ENCODE data around the gene DALRD3.

The DALRD3 gene, protein sequence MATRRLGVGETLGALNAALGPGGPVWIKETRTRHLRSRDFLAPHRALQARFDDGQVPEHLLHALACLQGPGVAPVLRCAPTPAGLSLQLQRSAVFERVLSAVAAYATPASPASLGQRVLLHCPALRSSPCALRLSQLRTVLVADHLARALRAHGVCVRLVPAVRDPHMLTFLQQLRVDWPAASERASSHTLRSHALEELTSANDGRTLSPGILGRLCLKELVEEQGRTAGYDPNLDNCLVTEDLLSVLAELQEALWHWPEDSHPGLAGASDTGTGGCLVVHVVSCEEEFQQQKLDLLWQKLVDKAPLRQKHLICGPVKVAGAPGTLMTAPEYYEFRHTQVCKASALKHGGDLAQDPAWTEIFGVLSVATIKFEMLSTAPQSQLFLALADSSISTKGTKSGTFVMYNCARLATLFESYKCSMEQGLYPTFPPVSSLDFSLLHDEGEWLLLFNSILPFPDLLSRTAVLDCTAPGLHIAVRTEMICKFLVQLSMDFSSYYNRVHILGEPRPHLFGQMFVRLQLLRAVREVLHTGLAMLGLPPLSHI

DNA sequence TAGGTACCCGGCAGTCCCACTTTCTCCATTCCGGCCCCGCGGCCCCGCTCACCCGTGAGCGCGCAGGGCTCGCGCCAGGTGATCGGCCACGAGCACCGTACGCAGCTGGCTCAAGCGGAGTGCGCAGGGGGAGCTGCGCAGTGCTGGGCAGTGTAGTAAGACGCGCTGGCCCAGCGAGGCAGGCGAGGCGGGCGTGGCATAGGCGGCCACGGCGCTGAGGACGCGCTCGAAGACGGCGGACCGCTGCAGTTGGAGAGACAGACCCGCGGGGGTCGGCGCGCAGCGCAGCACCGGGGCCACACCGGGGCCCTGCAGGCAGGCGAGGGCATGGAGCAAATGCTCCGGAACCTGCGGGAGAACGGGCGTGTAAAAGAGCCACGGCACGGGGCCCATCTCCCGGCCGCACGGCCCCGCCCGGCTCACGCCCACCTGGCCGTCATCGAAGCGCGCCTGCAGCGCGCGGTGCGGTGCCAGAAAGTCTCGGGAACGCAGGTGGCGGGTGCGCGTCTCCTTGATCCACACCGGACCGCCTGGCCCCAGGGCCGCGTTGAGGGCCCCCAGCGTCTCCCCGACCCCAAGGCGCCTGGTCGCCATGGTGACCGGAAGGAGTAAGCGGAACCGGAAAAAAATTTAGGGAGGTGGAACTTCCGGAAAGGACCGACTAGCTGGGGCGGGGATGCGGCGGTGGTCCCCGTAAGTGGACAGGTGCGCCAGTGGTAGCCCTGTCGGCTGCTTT is at the start of gene DALRD3:
Gene DALRD3 (minus strand): TSS at position 610 of the 736 bp plus-strand sequence. CDS start 16 bp downstream, at position 594.
- DNase-seq = peak; percentile 39 to 67 (median 54)

DNA sequence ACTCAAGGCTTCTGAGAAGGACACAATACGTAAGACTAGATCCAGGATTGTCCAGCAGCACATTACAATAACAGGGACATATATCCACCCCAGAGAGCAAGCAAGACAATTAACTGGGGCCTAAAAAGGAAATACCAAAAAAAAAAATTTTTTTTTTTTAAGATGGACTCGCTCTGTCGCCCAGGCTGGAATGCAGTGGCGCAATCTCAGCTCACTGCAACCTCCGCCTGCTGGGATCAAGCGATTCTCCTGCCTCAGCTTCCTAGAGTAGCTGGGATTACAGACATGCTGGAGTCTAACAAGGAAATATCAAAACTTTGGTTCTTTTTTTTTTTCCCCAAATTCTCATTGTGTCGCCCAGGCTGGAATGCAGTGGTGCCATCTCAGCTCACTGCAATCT is 39.6 kb upstream of the DALRD3 start:
- no peak for DNase-seq

GRCh38 chr3:49057268-49057667 is 38.9 kb upstream of the DALRD3 start:
- no peak for DNase-seq

- no peak for DNase-seq
These were observed 36.0 kb upstream of the DALRD3 start for GRCh38 chr3:49054344-49054862.

- no peak for DNase-seq
These were observed 35.2 kb upstream of the DALRD3 start for GRCh38 chr3:49053543-49053942.

GRCh38 chr3:49035281-49035680 is 16.9 kb upstream of the DALRD3 start:
- DNase-seq = no peak

GRCh38 chr3:49034650-49035049 is 16.3 kb upstream of the DALRD3 start:
- no peak for DNase-seq

DNA sequence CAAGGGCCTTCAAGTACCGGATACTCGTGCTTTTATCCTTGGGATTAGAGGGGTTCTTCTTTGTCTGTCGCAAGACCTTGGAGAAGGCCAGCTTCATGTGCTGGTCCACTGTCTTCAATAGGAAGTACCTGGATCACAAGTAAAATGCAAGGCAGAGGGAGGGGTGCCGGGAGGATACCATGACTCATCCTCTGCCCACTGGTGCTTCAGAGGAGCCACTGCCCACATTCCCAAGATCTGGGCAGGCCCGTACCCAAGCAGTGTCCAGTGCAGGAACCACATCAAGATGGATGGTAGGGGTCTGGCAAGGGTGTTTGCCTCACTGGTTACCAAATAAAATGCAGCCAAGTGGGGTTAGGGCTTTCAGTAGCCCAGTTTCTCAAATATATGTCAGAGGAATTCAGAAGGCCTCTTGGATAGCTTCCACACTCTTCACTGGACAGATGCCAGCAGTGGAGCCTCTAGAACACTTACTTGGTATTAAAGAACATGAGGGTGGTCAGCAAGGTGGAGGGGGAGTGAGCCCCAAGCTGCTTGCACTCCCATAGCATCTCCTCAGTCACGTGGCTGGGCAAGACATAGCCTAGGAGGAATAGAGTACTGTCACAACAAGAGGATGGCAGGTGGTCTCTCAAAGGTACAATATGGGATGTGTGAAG is 14.4 kb upstream of the DALRD3 start:
- DNase-seq = no peak

GRCh38 chr3:49030321-49030720 is 11.9 kb upstream of the DALRD3 start:
- peak in 1 of 6 experiments; percentile 16 for DNase-seq

DNA sequence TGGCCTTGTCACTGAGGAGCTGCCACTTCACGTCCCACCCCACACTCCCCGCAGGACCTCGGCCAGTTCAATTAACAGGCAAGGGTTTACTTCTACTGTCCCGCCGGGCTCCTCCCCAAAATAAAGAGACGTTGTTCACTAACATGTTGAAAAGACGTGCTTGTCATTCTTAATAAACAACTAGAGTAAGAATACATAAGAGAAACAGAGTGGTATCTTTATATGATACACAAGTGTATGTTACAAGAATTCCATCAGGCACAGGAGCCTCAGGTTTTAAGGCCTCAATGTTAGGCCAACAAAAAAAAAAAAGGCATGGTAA is 11.1 kb upstream of the DALRD3 start:
- DNase-seq = no peak

DNA sequence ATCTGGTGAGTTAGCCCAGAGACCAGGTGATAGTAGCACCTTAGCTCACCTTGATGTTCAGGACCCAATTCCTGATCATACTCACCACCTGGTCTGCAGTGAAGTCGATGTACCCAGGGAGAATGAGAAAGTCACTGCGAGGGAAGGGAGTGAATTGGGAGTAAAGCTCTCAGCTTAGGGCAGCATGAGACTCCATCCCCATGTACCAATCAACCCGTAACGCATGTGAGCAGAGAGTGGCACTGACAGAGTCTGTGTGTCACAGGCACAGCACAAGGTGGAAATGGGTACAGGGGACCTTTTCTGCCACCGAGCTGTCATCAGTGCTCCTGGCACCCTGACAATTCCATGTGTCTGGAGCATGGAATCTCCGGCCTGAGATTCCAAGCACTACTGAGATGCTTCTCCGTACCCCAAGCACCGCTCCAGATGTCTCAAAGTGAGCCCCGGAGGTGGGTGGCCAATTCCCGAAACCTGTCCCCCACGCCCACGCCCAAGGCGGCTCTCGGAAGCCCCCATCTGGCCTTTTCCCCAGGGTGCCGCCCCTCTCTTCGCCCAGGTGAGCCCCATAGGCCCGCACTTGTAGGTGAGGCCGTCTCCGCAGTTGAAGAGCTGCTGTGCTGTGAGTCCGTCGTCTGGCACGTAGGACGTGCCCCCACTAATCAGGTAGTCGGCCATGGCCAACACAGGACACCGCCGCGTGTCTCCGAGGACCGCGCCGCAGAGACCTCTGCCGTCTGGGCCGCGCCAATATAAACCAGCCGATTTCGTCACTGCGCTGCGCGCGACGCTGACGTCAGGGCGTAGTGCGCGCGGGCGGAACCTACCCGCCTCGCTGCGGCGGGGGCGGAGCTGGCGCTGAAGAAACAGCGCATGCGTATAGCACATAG is 10.5 kb upstream of the DALRD3 start, which contains the start of gene IMPDH2:
Gene IMPDH2 (minus strand): TSS at position 726 of the 890 bp plus-strand sequence. CDS start 48 bp downstream, at position 678.
- peak; percentile 85 to 95 (median 91) for DNase-seq

- DNase-seq = no peak
These were observed 9.9 kb upstream of the DALRD3 start for GRCh38 chr3:49028298-49028672.

- DNase-seq = no peak
These were observed 9.3 kb upstream of the DALRD3 start for GRCh38 chr3:49027634-49028033.

DNA sequence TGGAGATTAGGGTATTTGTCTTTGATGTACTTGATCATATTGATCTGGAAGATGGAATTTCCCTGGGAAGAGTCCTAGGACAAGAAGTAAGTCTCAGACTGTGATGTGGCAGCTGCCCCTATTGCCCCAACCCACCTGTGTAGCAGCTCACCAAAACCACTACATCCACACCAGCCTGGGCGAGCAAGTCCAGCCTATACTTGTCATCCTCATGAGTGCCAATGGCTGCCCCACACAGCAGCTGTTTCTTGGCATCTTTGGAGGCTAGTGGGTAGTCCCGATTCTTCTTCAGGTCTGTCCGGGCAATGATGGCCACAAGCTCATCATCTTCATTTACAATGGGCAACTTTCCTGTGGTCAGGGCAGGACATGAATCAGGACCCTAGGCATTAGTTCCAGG is 8.2 kb upstream of the DALRD3 start:
- DNase-seq = no peak

- DNase-seq = no peak
These were observed 7.6 kb upstream of the DALRD3 start for GRCh38 chr3:49025793-49026520.

DNA sequence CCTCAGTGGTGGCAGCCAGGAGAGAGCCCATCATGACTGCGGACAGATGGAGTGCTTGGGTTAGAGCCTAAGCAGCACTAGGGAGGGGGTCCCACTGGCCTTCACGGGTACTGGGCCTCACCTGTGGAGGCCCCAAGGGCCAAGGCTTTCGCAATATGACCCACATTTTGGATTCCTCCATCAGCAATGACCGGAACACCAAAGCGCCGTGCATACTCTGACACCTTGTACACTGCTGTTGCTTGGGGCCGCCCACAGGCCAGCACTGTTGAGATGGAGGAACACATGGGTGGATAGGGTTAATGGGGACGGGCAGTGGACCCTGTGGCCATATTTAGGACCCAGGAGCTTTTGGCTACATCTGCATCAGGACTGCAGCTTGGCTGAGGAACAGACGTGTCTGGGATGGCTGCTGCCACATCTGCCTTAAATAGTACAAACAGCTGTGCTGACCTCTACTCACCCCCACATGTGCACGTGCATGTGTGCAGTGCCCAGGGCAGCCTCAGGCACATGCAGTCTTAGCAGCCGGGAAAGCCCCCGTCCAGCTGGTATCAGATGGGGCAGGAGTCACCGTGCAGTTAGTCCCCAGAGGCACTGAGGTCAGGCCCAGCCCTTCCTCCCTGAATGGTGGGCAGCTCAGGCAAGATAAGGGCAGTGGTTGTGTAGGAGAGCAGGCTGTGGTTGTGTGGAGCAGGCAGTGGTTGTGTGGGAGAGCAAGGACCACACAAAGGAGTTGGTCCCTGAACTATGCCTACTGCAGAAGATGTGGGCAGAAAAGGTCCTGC is 6.8 kb upstream of the DALRD3 start:
- DNase-seq = no peak

- no peak for DNase-seq
These were observed 6.1 kb upstream of the DALRD3 start for GRCh38 chr3:49024449-49024848.

- DNase-seq = no peak
These were observed 5.4 kb upstream of the DALRD3 start for GRCh38 chr3:49023775-49024174.

DNA sequence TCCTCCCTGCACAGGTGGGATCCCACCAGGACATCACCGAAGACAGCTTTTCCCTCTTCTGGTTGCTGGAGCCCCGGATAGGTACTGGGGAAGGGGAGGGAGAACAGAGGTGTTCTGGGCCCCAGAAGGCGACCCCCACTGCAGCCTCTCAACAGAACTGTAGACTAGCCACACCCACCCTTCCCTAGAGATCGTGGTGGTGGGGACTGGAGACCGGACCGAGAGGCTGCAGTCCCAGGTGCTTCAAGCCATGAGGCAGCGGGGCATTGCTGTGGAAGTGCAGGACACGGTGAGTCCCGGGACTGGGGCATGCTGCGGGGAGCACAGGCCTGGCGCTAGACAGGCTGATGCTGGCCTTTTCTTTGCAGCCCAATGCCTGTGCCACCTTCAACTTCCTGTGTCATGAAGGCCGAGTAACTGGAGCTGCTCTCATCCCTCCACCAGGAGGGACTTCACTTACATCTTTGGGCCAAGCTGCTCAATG is 4.3 kb upstream of the DALRD3 start:
- DNase-seq = no peak
